Ovary (tissue), 3 donors: ENCODE data around the gene PGAM2.
"Not testable (repeated sequence)": the region's sequence is repeated elsewhere in the genome, so short reads cannot be mapped to it uniquely, and the experiment has no call there.

Experiments
- POLR2A ChIP-seq: fragments of 450-650 bp; IDR thresholded peaks from one replicate; pipeline ENCODE4 v1.6.1; 2017; ENCODE audit warnings: antibody characterized with exemption, mild to moderate bottlenecking, moderate library complexity
- TF ChIP-seq, protein P1 (sequence below), 3 donors: fragments of 450-650 bp in 2 of 3; fragments of 200-600 bp in 1 of 3; IDR thresholded peaks; one replicate each; pipeline versions ENCODE4 v1.5.1 to v1.8.0; 2016 to 2022; ENCODE audit warnings: antibody characterized with exemption in 3 of 3, mild to moderate bottlenecking in 1 of 3
- donor health status: DM: no; HTN: no; CAD: no.

- TF ChIP-seq, protein P1, sequence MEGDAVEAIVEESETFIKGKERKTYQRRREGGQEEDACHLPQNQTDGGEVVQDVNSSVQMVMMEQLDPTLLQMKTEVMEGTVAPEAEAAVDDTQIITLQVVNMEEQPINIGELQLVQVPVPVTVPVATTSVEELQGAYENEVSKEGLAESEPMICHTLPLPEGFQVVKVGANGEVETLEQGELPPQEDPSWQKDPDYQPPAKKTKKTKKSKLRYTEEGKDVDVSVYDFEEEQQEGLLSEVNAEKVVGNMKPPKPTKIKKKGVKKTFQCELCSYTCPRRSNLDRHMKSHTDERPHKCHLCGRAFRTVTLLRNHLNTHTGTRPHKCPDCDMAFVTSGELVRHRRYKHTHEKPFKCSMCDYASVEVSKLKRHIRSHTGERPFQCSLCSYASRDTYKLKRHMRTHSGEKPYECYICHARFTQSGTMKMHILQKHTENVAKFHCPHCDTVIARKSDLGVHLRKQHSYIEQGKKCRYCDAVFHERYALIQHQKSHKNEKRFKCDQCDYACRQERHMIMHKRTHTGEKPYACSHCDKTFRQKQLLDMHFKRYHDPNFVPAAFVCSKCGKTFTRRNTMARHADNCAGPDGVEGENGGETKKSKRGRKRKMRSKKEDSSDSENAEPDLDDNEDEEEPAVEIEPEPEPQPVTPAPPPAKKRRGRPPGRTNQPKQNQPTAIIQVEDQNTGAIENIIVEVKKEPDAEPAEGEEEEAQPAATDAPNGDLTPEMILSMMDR (IDR thresholded peaks at IDR 0.05) = not testable (repeated sequence)
- not testable (repeated sequence) for TF ChIP-seq POLR2A
Observed at GRCh38 chr7:44029433-44029832, 35.9 kb downstream of the PGAM2 start.
